Measurements from ENCODE around the gene AFAP1. TPM values are rescaled to one million over a fixed set of nuclear protein-coding genes. Genes with fewer than 3 reads are reported as not detected.
A peak's percentile ranks its signal among the peaks of the same experiment; 100 is the strongest.

The AFAP1 gene
- total RNA-seq, 1 donor from 2014 or later = 67.9 TPM

DNA sequence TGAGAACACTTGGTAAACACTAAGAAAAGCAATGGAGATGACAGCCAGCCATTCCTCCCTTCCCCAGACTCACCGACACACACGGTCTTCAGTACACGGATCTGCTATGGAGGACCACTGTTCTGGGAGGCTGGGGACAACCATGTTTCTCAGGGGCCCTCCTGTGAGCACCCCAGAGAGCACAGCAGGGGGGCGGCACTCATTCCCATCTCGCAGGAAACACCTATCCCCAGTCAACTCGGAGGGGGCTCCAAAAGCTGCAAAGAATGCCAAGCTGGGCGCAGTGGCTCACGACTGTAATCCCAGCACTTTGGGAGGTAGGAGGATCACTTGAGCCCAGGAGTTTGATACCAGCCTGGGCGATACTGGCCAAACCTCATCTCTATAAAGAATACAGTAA, 172.1 kb downstream of the AFAP1 start:
- no peak overlapping the region for H3K4me3 Mint-ChIP-seq (ENCODE audit: unreplicated experiment)
- Histone ChIP-seq H3K9me3 (ENCODE audit: insufficient read depth, low read depth, low read length) (no peaks in the 10 kb centered on the region), H4K20me1 (ENCODE audit: insufficient read depth, low read length) (peaks cover 98% of the 10 kb centered on the region), H3K4me2 (ENCODE audit: low read length) (no peak overlapping the region), H3K9ac (ENCODE audit: low read length) (no peak overlapping the region), H3K27ac (ENCODE audit: low read depth, low read length) (no peak overlapping the region), H3K36me3 (ENCODE audit: insufficient read depth, low read length) (peaks cover 67% of the 10 kb centered on the region), H3K27me3 (ENCODE audit: insufficient read depth, low read length) (no peaks in the 10 kb centered on the region), H3K79me2 (ENCODE audit: insufficient read depth, low read length) (peaks cover 74% of the 10 kb centered on the region), H2AFZ (ENCODE audit: low read depth, low read length) (no peak overlapping the region), H3K4me3 (ENCODE audit: insufficient read depth, low read depth, low read length) (no peak overlapping the region), H3K4me1 (ENCODE audit: insufficient read depth, low read length) (peaks cover 18% of the 10 kb centered on the region)
- FAIRE-seq (no peak), DNase-seq (ENCODE audit: low read depth) (no peak)
- TF ChIP-seq, protein P1, sequence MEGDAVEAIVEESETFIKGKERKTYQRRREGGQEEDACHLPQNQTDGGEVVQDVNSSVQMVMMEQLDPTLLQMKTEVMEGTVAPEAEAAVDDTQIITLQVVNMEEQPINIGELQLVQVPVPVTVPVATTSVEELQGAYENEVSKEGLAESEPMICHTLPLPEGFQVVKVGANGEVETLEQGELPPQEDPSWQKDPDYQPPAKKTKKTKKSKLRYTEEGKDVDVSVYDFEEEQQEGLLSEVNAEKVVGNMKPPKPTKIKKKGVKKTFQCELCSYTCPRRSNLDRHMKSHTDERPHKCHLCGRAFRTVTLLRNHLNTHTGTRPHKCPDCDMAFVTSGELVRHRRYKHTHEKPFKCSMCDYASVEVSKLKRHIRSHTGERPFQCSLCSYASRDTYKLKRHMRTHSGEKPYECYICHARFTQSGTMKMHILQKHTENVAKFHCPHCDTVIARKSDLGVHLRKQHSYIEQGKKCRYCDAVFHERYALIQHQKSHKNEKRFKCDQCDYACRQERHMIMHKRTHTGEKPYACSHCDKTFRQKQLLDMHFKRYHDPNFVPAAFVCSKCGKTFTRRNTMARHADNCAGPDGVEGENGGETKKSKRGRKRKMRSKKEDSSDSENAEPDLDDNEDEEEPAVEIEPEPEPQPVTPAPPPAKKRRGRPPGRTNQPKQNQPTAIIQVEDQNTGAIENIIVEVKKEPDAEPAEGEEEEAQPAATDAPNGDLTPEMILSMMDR (IDR thresholded peaks at IDR 0.05; ENCODE audit: insufficient read depth, low read depth, low read length) = no peak
- no peak for TF ChIP-seq EZH2 (IDR thresholded peaks at IDR 0.05; ENCODE audit: insufficient read depth, low read length)
- no peaks in the 10 kb centered on the region for H3K27me3 Mint-ChIP-seq (ENCODE audit: low read depth, unreplicated experiment)
- peaks cover 44% of the 10 kb centered on the region for H3K36me3 Mint-ChIP-seq (ENCODE audit: low read depth, unreplicated experiment)
- H3K9me3 Mint-ChIP-seq (ENCODE audit: unreplicated experiment) = no peaks in the 10 kb centered on the region
- peak overlapping the region; percentile 41 for H3K27ac Mint-ChIP-seq (ENCODE audit: unreplicated experiment)
- peaks cover 24% of the 10 kb centered on the region for H3K4me1 Mint-ChIP-seq (ENCODE audit: low read depth, unreplicated experiment)

DNA sequence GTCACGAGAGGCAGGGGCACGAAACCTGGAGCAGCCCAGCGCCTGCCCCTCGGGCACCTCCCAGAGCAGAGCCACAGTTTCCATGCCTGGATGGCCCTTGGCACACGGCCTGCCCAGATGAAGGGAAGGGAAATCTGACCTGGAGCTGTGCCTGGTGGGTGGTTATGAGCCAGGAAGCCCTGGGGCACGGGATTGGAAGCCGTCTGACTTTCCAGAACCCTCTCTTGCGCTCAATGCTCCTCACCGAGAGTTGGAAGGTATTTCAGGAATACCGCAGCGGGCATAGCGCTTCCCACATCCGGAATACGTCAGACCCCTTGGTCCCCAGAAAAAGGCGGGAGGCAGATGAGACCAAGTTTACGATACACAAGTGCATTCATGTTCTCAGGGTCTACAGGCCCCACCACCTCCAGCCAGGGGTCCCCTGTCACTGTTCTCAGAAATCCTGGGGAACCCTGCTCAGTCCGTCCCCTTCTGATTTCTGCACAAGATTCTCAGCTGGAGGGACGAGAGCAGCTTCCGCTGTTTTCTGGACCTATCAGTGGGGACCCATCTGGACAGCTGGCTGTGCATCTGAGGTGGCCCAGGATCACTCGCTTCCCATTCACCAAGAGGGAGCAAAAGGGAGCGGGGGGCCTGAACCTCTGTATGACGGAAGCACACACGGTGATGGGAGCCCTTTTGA, 172.9 kb downstream of the AFAP1 start:
- DNase-seq (ENCODE audit: low read depth) (no peak), FAIRE-seq (no peak)
- Histone ChIP-seq H3K27me3 (ENCODE audit: insufficient read depth, low read length) (no peaks in the 10 kb centered on the region), H3K4me2 (ENCODE audit: low read length) (no peak overlapping the region), H3K27ac (ENCODE audit: low read depth, low read length) (no peak overlapping the region), H3K36me3 (ENCODE audit: insufficient read depth, low read length) (peaks cover 68% of the 10 kb centered on the region), H2AFZ (ENCODE audit: low read depth, low read length) (no peak overlapping the region), H4K20me1 (ENCODE audit: insufficient read depth, low read length) (peaks cover 98% of the 10 kb centered on the region), H3K4me1 (ENCODE audit: insufficient read depth, low read length) (peaks cover 18% of the 10 kb centered on the region), H3K9ac (ENCODE audit: low read length) (no peak overlapping the region), H3K4me3 (ENCODE audit: insufficient read depth, low read depth, low read length) (no peak overlapping the region), H3K79me2 (ENCODE audit: insufficient read depth, low read length) (peaks cover 71% of the 10 kb centered on the region), H3K9me3 (ENCODE audit: insufficient read depth, low read depth, low read length) (no peaks in the 10 kb centered on the region)
- H3K27ac Mint-ChIP-seq (ENCODE audit: unreplicated experiment) = no peak overlapping the region
- TF ChIP-seq, protein P1 (IDR thresholded peaks at IDR 0.05; ENCODE audit: insufficient read depth, low read depth, low read length) = no peak
- no peak for TF ChIP-seq EZH2 (IDR thresholded peaks at IDR 0.05; ENCODE audit: insufficient read depth, low read length)
- no peak overlapping the region for H3K4me3 Mint-ChIP-seq (ENCODE audit: unreplicated experiment)
- peaks cover 38% of the 10 kb centered on the region for H3K36me3 Mint-ChIP-seq (ENCODE audit: low read depth, unreplicated experiment)
- no peaks in the 10 kb centered on the region for H3K9me3 Mint-ChIP-seq (ENCODE audit: unreplicated experiment)
- H3K4me1 Mint-ChIP-seq (ENCODE audit: low read depth, unreplicated experiment) = peaks cover 24% of the 10 kb centered on the region
- no peaks in the 10 kb centered on the region for H3K27me3 Mint-ChIP-seq (ENCODE audit: low read depth, unreplicated experiment)

DNA sequence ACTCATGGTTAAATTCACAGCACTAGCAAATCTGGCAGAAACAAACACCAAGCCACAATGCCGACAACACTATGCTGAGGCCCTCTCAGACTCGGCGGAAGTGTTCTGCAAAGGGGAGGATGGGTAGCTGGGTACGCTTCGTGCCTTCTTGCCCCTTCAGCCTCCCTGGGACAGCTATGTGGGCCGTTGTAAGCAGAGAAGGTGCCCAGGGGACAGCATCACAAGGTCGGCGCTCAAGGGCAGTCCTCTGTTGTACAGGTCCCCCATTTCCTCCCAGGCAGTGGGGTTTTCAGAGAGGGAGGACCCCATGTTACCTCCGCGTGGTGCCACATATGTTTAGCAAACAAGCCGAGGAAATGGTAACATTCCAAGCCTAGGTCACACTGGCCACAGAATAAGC, 173.6 kb downstream of the AFAP1 start:
- DNase-seq (ENCODE audit: low read depth) = no peak
- peaks cover 24% of the 10 kb centered on the region for H3K4me1 Mint-ChIP-seq (ENCODE audit: low read depth, unreplicated experiment)
- no peak for TF ChIP-seq EZH2 (IDR thresholded peaks at IDR 0.05; ENCODE audit: insufficient read depth, low read length)
- TF ChIP-seq, protein P1 (IDR thresholded peaks at IDR 0.05; ENCODE audit: insufficient read depth, low read depth, low read length) = no peak

More for the DNA sequence above, 173.6 kb downstream of the AFAP1 start:
- peaks cover 99% of the 10 kb centered on the region for H4K20me1 ChIP-seq (ENCODE audit: insufficient read depth, low read length)
- H3K36me3 Mint-ChIP-seq (ENCODE audit: low read depth, unreplicated experiment) = peaks cover 40% of the 10 kb centered on the region
- H3K36me3 ChIP-seq (ENCODE audit: insufficient read depth, low read length) = peaks cover 68% of the 10 kb centered on the region
- H3K4me3 ChIP-seq (ENCODE audit: insufficient read depth, low read depth, low read length) = no peak overlapping the region
- H3K27me3 Mint-ChIP-seq (ENCODE audit: low read depth, unreplicated experiment) = no peaks in the 10 kb centered on the region
- peaks cover 72% of the 10 kb centered on the region for H3K79me2 ChIP-seq (ENCODE audit: insufficient read depth, low read length)
- no peak overlapping the region for H3K4me2 ChIP-seq (ENCODE audit: low read length)
- H3K9me3 ChIP-seq (ENCODE audit: insufficient read depth, low read depth, low read length) = no peaks in the 10 kb centered on the region
- H3K9ac ChIP-seq (ENCODE audit: low read length) = no peak overlapping the region
- no peak overlapping the region for H3K27ac Mint-ChIP-seq (ENCODE audit: unreplicated experiment)
- no peak overlapping the region for H3K27ac ChIP-seq (ENCODE audit: low read depth, low read length)
- no peak overlapping the region for H2AFZ ChIP-seq (ENCODE audit: low read depth, low read length)
- no peaks in the 10 kb centered on the region for H3K9me3 Mint-ChIP-seq (ENCODE audit: unreplicated experiment)
- peaks cover 17% of the 10 kb centered on the region for H3K4me1 ChIP-seq (ENCODE audit: insufficient read depth, low read length)
- FAIRE-seq = no peak
- H3K27me3 ChIP-seq (ENCODE audit: insufficient read depth, low read length) = no peaks in the 10 kb centered on the region
- no peak overlapping the region for H3K4me3 Mint-ChIP-seq (ENCODE audit: unreplicated experiment)

Data from astrocyte (in vitro differentiated cells and primary cell).